Stomach (tissue), 9 donors: ENCODE data around the gene CFP. TPM values are rescaled to one million over a fixed set of nuclear protein-coding genes. Genes with fewer than 3 reads are reported as not detected.

ENCODE experiments used
- DNase-seq, 2 donors: peaks; one replicate each; pipeline versions ENCODE4 v3.0.0 to v3.0.0-alpha.2; 2013 to 2019
- H3K27ac ChIP-seq, 5 donors: fragments of 200-600 bp in 4 of 5; sonication (generic) in 4 of 5; one replicate each; pipeline ENCODE4 v1.5.1; 2013 to 2019; ENCODE audit warnings: mild to moderate bottlenecking in 1 of 5, moderate library complexity in 1 of 5
- H3K27me3 ChIP-seq, 3 donors: fragments of 200-600 bp; sonication (generic); one replicate each; pipeline ENCODE4 v1.5.1; 2017 to 2019; ENCODE audit warnings: mixed run types in 1 of 3
- H3K36me3 ChIP-seq, 4 donors: fragments of 200-600 bp; sonication (generic); 1 replicate in 3 of 4; 2 replicates in 1 of 4; pipeline ENCODE4 v1.5.1; 2016 to 2019
- H3K4me1 ChIP-seq, 4 donors: fragments of 200-600 bp; sonication (generic); one replicate each; pipeline ENCODE4 v1.5.1; 2016 to 2019
- H3K4me3 ChIP-seq, 4 donors: fragments of 200-600 bp; sonication (generic) in 3 of 4; one replicate each; pipeline ENCODE4 v1.5.1; 2016 to 2019; ENCODE audit warnings: mild to moderate bottlenecking in 1 of 4
- H3K9me3 ChIP-seq, 4 donors: fragments of 200-600 bp; sonication (generic); one replicate each; pipeline ENCODE4 v1.5.1; 2016 to 2019
- CTCF ChIP-seq, 7 experiments: fragments of 450-650 bp in 4 of 7; fragments of 200-600 bp in 3 of 7; sonication (generic) in 3 of 7; IDR thresholded peaks; one replicate each; pipeline ENCODE4 v1.5.1; 2016 to 2019; ENCODE audit warnings: antibody characterized with exemption in 7 of 7, control low read depth in 2 of 7, mild to moderate bottlenecking in 1 of 7
- EP300 ChIP-seq: sonication (generic); formaldehyde crosslinking; IDR thresholded peaks from one replicate; pipeline ENCODE4 v1.6.1; 2017; ENCODE audit warnings: antibody characterized with exemption
- POLR2A ChIP-seq, 4 donors: fragments of 450-650 bp; IDR thresholded peaks; one replicate each; pipeline ENCODE4 v1.6.1; 2016; ENCODE audit warnings: antibody characterized with exemption in 4 of 4, control low read depth in 2 of 4, mild to moderate bottlenecking in 1 of 4, moderate library complexity in 1 of 4
- POLR2AphosphoS5 ChIP-seq, 3 donors: sonication (generic); formaldehyde crosslinking; IDR thresholded peaks; one replicate each; pipeline ENCODE4 v1.6.1; 2016; ENCODE audit warnings: antibody characterized with exemption in 3 of 3
- WGBS, 5 donors: extraction: QIAGEN DNeasy Blood & Tissue Kit in 3 of 5; methylation state at CpG; one replicate each; pipeline versions ENCODE4 v1.1.5 to v1.1.7; 2013 to 2018; 5-methylcytosine and 5-hydroxymethylcytosine counted together
- intact Hi-C: fragments of 100-400 bp; cut with DNase I; formaldehyde crosslinking; loops from one replicate; pipeline ENCODE4 v1.15.1; 2023; ENCODE audit warnings: low total_unique reads
- polyA plus RNA-seq, 3 donors: library from polyadenylated mRNA; stranded (reverse); fragments of 200-250 nt; gene quantifications; one replicate each; pipeline ENCODE4 v1.2.3, GENCODE V29; 2013
- total RNA-seq, 5 donors: library from RNA; depleted of rRNA; stranded (reverse); fragments of >200 nt; gene quantifications; one replicate each; pipeline versions ENCODE4 v1.1.0 to v1.2.3, GENCODE V29; 2014 to 2016
- donor health status: healthy with polysubstance abuse.
- donor health status: Bipolar disorder and iron deficiency.
- donor health status: healthy.

Gene CFP
- total and polyA plus RNA-seq, 8 donors: 1.2 to 3.4 (median 3.1) TPM; not detected in 3

DNA sequence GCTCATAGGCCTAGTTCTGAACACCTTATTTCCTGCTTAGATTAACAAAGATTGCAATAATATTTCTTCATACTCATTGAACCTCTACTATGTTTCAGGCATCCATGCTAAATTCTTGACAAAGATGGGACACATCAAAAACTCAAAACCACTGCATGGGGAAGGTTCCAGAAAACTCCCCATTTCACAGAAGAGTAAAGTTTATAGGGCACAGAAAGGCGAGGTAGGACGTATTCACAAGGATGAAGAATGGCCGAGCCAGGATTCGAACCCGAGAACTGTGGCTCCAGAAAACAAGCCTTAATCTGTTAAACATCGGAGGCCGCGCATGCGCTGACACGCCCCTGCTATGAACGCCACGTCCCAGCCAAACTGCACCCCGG, 28.6 kb upstream of the CFP start:
- H3K27ac ChIP-seq: peak overlapping the region; percentile 82 to 97 (median 96)
- H3K4me3 ChIP-seq: peak overlapping the region; percentile 48 to 62 (median 50)

DNA sequence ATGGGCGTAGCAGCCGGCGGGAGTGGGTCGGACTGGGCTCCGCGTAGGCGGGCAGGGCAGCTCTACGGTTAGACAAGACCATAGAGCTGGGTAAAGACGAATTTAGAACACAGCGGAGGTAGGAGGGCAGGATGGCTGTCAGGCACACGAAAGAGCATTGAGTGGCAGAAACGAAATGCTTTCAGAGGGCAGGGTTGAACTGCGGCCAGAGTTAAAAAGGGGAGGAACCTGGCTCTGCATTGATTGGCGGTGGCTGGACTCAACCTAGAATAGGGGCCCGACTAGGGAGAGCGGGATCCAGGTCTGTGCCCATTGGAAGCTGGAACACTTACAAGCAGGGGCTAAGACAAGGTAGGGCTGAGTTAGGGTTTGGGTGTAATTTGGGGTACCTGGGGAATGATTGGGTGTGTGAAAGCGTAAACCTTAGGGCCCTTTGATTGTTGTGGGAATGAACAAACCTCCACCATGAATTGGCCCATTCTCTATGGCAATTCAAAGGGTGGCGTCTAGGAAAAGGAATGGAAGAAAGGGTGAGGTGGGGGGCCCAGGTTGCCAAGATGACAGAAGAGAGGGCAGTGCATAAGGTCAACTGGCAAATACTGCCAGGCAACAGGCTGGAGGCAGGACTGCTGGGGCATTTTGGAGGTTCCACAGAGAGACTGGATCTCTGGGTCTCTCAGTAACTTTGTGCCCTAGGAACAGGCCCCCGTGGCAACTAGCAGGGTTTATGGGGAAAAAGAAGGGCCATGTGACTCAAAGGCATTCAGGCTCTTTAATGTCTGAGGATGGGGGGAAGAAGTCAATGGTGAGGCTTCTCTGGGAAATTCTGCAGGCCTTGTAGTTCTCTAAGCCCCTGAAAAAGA, 21.5 kb upstream of the CFP start:
- H3K27me3 ChIP-seq: peaks cover 0 to 7% (median 0%) of the 10 kb centered on the region in 3 donors
- peak overlapping the region; percentile 73 to 94 (median 90) for H3K27ac ChIP-seq

More for the DNA sequence above, 28.6 kb upstream of the CFP start:
- intact Hi-C loops: no loop called here
- Histone ChIP-seq H3K36me3 (peaks cover 0 to 41% (median 39%) of the 10 kb centered on the region in 4 donors), H3K27me3 (no peaks in the 10 kb centered on the region), H3K9me3 (no peaks in the 10 kb centered on the region), H3K4me1 (peaks cover 0 to 8% (median 0%) of the 10 kb centered on the region in 4 donors)
- 0 to 53% (median 7%) methylated on average over 13 of the region's 13 CpGs for WGBS, 5 donors
- DNase-seq: no peak
- TF ChIP-seq EP300: no peak
- TF ChIP-seq POLR2A (IDR thresholded peaks at IDR 0.05): no peak
- no peak for TF ChIP-seq CTCF (IDR thresholded peaks at IDR 0.05)

DNA sequence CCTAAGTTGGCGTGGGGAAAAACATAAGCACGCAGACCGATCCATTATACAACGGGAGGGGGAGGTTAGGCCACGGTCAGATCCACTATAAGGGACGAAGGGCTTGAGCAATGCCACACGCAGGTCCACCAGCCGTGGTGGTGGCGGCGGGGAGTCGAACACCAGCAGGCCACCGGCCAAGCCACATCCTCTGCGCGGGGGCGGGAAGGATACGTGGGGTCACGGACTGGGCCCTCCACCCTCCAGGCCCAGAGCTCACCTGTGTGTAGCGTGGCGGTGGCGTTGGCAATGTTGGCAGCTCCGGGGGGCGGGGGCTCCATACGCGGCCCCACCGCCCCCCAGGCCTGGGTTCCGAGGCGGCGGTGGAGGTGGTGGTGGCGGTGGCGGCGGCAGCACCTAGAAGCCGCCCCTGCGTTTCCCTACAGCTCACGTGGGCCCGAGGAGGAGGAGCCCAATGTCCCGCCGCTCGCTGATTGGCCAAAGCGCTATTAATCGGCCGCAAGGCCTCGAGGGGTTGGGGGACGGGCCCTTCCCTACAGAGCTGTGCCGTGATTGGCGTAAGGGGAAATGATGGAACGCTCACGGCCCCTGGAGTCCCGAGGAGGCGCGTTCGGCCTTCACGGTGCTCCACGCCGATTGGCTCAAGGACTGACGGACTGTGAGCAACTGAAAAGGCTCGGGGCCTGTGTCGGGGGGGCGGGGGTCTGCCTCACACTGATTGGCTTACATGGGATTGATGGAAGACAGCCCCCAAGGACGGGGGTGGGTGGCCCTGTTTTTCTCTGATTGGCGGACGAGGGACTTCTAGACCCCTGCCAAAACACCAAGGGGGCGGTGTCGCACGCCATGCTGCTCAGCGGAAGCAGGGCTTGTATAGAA, 20.7 kb upstream of the CFP start, which contains the start of gene ELK1:
Gene ELK1 (minus strand): TSS at position 400 of the 879 bp plus-strand sequence. CDS start 9,122 bp downstream, outside the sequence.
- H3K27ac ChIP-seq: peak within 1 kb of the TSS; percentile 87 to 94 (median 90)
- intact Hi-C loops: no loop called here

More for the DNA sequence above, 21.5 kb upstream of the CFP start:
- no peak for DNase-seq
- TF ChIP-seq POLR2A (IDR thresholded peaks at IDR 0.05) (no peak), EP300 (no peak), CTCF (IDR thresholded peaks at IDR 0.05) (no peak), POLR2AphosphoS5 (IDR thresholded peaks at IDR 0.05) (no peak)
- WGBS, 5 donors: 8 to 49% (median 17%) methylated on average over 18 to 19 of the region's 19 CpGs
- Histone ChIP-seq H3K4me3 (peak overlapping the region; percentile 59 to 67 (median 62)), H3K4me1 (peaks cover 0 to 25% (median 19%) of the 10 kb centered on the region in 4 donors), H3K9me3 (no peaks in the 10 kb centered on the region), H3K36me3 (peaks cover 0 to 34% (median 33%) of the 10 kb centered on the region in 4 donors)
- intact Hi-C loops: no loop called here

GRCh38 chrX:47649781-47650163, 20.0 kb upstream of the CFP start:
- intact Hi-C loops: no loop called here
- DNase-seq: no peak
- Histone ChIP-seq H3K36me3 (peaks cover 0 to 20% (median 18%) of the 10 kb centered on the region in 4 donors), H3K27me3 (peaks cover 0 to 7% (median 0%) of the 10 kb centered on the region in 3 donors), H3K9me3 (no peaks in the 10 kb centered on the region), H3K4me1 (peaks cover 0 to 26% (median 19%) of the 10 kb centered on the region in 4 donors), H3K4me3 (peak overlapping the region; percentile 59 to 67 (median 62)), H3K27ac (peak overlapping the region; percentile 87 to 94 (median 90))
- 0 to 45% (median 10%) methylated on average over 10 to 11 of the region's 11 CpGs for WGBS, 5 donors
- TF ChIP-seq CTCF (IDR thresholded peaks at IDR 0.05) (no peak), EP300 (no peak), POLR2A (IDR thresholded peaks at IDR 0.05) (no peak), POLR2AphosphoS5 (IDR thresholded peaks at IDR 0.05) (no peak)

More for the DNA sequence above, 20.7 kb upstream of the CFP start, which contains the start of gene ELK1:
- TF ChIP-seq POLR2A (IDR thresholded peaks at IDR 0.05) (no peak), POLR2AphosphoS5 (IDR thresholded peaks at IDR 0.05) (peak; percentile 14 to 57 (median 40))
- H3K4me3 ChIP-seq: peak within 1 kb of the TSS; percentile 59 to 67 (median 62)
- peak; percentile 92 to 98 for DNase-seq
- peaks cover 0 to 25% (median 19%) of the 10 kb centered on the region in 4 donors for H3K4me1 ChIP-seq
- no peaks in the 10 kb centered on the region for H3K9me3 ChIP-seq
- H3K36me3 ChIP-seq: peaks cover 0 to 25% (median 25%) of the 10 kb centered on the region in 4 donors
- H3K27me3 ChIP-seq: peaks cover 0 to 7% (median 0%) of the 10 kb centered on the region in 3 donors
- WGBS, 5 donors: 0 to 66% (median 4%) methylated on average over 20 to 65 of the region's 65 CpGs
